Prostate gland (tissue), 2 donors: ENCODE measurements around the gene NINJ2.

Experiments
- CTCF ChIP-seq, 4 experiments: fragments of 200-600 bp in 2 of 4; fragments of 450-650 bp in 2 of 4; sonication (generic) in 2 of 4; IDR thresholded peaks; 1 replicate in 3 of 4; 2 replicates in 1 of 4; pipeline ENCODE4 v1.5.1; 2016 to 2019; ENCODE audit warnings: antibody characterized with exemption in 4 of 4, mild to moderate bottlenecking in 2 of 4, moderate library complexity in 2 of 4
- POLR2A ChIP-seq: fragments of 450-650 bp; IDR thresholded peaks from one replicate; pipeline ENCODE4 v1.6.1; 2016; ENCODE audit warnings: antibody characterized with exemption, mild to moderate bottlenecking
- POLR2AphosphoS5 ChIP-seq: sonication (generic); formaldehyde crosslinking; IDR thresholded peaks from one replicate; pipeline ENCODE4 v1.6.1; 2017; ENCODE audit warnings: antibody characterized with exemption

DNA sequence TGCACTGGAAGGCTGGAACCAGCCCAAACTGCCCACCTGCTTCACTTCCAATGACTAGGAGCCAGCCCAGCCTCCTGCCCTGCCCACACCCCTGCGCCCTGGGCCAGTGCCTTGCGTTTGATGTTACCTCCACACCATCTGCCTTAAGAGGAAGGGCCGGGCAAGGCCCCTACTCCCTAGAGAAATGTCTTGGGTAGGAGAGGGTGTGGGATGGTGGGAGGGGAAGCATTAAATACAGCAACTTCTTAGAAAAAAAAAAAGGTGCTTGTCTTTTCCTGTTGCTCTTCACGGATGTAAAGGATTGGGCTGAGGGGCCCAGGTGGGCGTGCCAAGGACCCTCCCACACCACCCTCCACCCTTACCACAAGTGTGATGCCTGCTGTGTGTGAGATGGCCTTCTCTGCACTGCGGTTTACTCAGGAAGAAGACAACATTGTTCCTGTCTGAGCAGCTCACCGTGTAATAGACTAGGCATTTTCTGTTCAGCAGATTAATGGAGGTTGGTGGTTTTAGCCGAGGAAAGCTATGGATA lies 99.9 kb downstream of the NINJ2 start:
- no peak for TF ChIP-seq CTCF (IDR thresholded peaks at IDR 0.05)
- TF ChIP-seq POLR2A = no peak
- no peak for TF ChIP-seq POLR2AphosphoS5
